GM12878 (cell line): ENCODE measurements around the gene ZDHHC7. TPM values are rescaled to one million over a fixed set of nuclear protein-coding genes. Genes with fewer than 3 reads are reported as not detected.

Experiments
- ATAC-seq: fragments of 200-7000 bp; cut with Tn5 transposase; 3 replicates; pipeline ENCODE4 v1.9.1; 2020; ENCODE audit warnings: mild to moderate bottlenecking, moderate library complexity
- BruUV-seq: library from RNA; stranded (reverse); fragments of 400-500 nt; replicated peaks from 2 replicates; lab custom pipeline; 2021; lab: Mats Ljungman, UMichigan
- CTCF ChIA-PET: fragments of 300-600 bp; sonication (Branson Sonifier 250); formaldehyde crosslinking; extraction: SDS; loops from one replicate; lab custom pipeline; 2021; ENCODE audit warnings: inconsistent platforms; lab: Yijun Ruan, JAX
- POLR2A ChIA-PET: fragments of 350-600 bp; formaldehyde crosslinking; extraction: SDS; loops from one replicate; lab custom pipeline; 2021; ENCODE audit warnings: inconsistent platforms; lab: Charles Lee
- RAD21 ChIA-PET: fragments of 300-600 bp; sonication (Branson Sonifier 250); formaldehyde crosslinking; loops from one replicate; lab custom pipeline; 2023; ENCODE audit warnings: antibody characterized with exemption; ENCODE audit not compliant: unreplicated experiment; lab: Charles Lee
- SMC1A ChIA-PET: fragments of 300-600 bp; sonication (Branson Sonifier 250); formaldehyde crosslinking; loops from one replicate; lab custom pipeline; 2023; ENCODE audit not compliant: unreplicated experiment, uncharacterized antibody; lab: Charles Lee
- DNase-seq: peaks from one replicate; pipeline ENCODE4 v3.0.0-alpha.2; 2011; ENCODE audit warnings: low read depth, low spot score
- FAIRE-seq: peaks from 3 replicates; lab custom pipeline; 2011; peaks lifted over from hg19 to GRCh38; lab: Jason Lieb, UNC
- H2AFZ ChIP-seq: 2 replicates; pipeline ENCODE4 v1.6.0; 2011; ENCODE audit warnings: low read depth, low read length, control low read depth; ENCODE audit not compliant: control insufficient read depth
- H3K27ac ChIP-seq: 2 replicates; pipeline ENCODE4 v1.5.1; 2011; ENCODE audit warnings: control low read depth; ENCODE audit not compliant: control insufficient read depth, insufficient read depth
- H3K27me3 ChIP-seq, 2 experiments: replicated peaks in 1 of 2; 2 replicates each; pipeline versions ENCODE4 v1.6.0 to v1.6.1; 2011; ENCODE audit warnings: low read length in 1 of 2; ENCODE audit not compliant: control insufficient read depth in 2 of 2, insufficient read depth in 2 of 2
- H3K36me3 ChIP-seq, 2 experiments: 2 replicates each; pipeline ENCODE4 v1.5.1; 2011; ENCODE audit warnings: low read length in 1 of 2; ENCODE audit not compliant: control insufficient read depth in 2 of 2, insufficient read depth in 2 of 2
- H3K4me1 ChIP-seq: 2 replicates; pipeline ENCODE4 v1.6.1; 2011; ENCODE audit warnings: mild to moderate bottlenecking, low read length, moderate library complexity, mixed read lengths; ENCODE audit not compliant: control insufficient read depth, insufficient read depth
- H3K4me2 ChIP-seq: 2 replicates; pipeline ENCODE4 v1.6.0; 2011; ENCODE audit warnings: control low read depth; ENCODE audit not compliant: control insufficient read depth, insufficient read depth
- H3K4me3 ChIP-seq: fragments of 200-600 bp; sonication (generic); 2 replicates; pipeline ENCODE4 v1.5.1; 2016
- H3K79me2 ChIP-seq: 2 replicates; pipeline ENCODE4 v1.6.0; 2011; ENCODE audit warnings: low read length; ENCODE audit not compliant: control insufficient read depth, insufficient read depth
- H3K9ac ChIP-seq: 2 replicates; pipeline ENCODE4 v1.8.0; 2011; ENCODE audit warnings: low read length, control low read depth, mixed read lengths; ENCODE audit not compliant: control insufficient read depth, insufficient read depth
- H3K9me3 ChIP-seq: replicated peaks from 3 replicates; pipeline ENCODE4 v1.5.1; 2011; ENCODE audit warnings: mild to moderate bottlenecking, low read length; ENCODE audit not compliant: control insufficient read depth, insufficient read depth
- H4K20me1 ChIP-seq: 2 replicates; pipeline ENCODE4 v1.6.0; 2011; ENCODE audit not compliant: control insufficient read depth, insufficient read depth
- ATF7 ChIP-seq: fragments of 450-650 bp; IDR thresholded peaks from 2 replicates; pipeline ENCODE4 v1.6.1; 2016; ENCODE audit warnings: low read depth, mild to moderate bottlenecking
- CBX3 ChIP-seq: fragments of 200-600 bp; sonication (generic); IDR thresholded peaks from 2 replicates; pipeline ENCODE4 v1.6.1; 2016; ENCODE audit warnings: low read depth, borderline replicate concordance
- EP300 ChIP-seq, 2 experiments: fragments of 150-350 bp in 1 of 2; IDR thresholded peaks; 2 replicates each; pipeline ENCODE4 v1.6.1; 2011 to 2012; ENCODE audit warnings: low read depth in 2 of 2, low read length in 2 of 2, borderline replicate concordance in 1 of 2, improper control_type of control experiment in 1 of 2, inconsistent platforms in 1 of 2; ENCODE audit not compliant: control insufficient read depth in 1 of 2
- HDAC6 ChIP-seq: fragments of 200-600 bp; sonication (generic); IDR thresholded peaks from one replicate; pipeline ENCODE4 v1.8.0; 2017; ENCODE audit warnings: antibody characterized with exemption; ENCODE audit not compliant: unreplicated experiment
- HSF1 ChIP-seq: fragments of 150-350 bp; IDR thresholded peaks from 2 replicates; pipeline ENCODE4 v1.6.1; 2014; ENCODE audit warnings: mild to moderate bottlenecking, low read depth, low read length
- IRF3 ChIP-seq: fragments of 450-650 bp; IDR thresholded peaks from 2 replicates; pipeline ENCODE4 v1.6.1; 2014; ENCODE audit warnings: mild to moderate bottlenecking
- MYB ChIP-seq: fragments of 150-350 bp; IDR thresholded peaks from 2 replicates; pipeline ENCODE4 v1.6.1; 2014; ENCODE audit warnings: mild to moderate bottlenecking, low read depth, low read length, borderline replicate concordance
- NFXL1 ChIP-seq: fragments of 450-650 bp; IDR thresholded peaks from 2 replicates; pipeline ENCODE4 v1.6.1; 2017; ENCODE audit warnings: antibody characterized with exemption, mild to moderate bottlenecking, borderline replicate concordance
- NRF1 ChIP-seq: conservative IDR thresholded peaks from 2 replicates; pipeline ENCODE4 v1.6.1; 2011; ENCODE audit warnings: mild to moderate bottlenecking, low read depth, low read length, improper control_type of control experiment
- PBX3 ChIP-seq: IDR thresholded peaks from 2 replicates; pipeline ENCODE4 v1.6.1; 2011; ENCODE audit warnings: mild to moderate bottlenecking, low read depth, low read length, moderate library complexity; ENCODE audit not compliant: insufficient replicate concordance
- TARDBP ChIP-seq: IDR thresholded peaks from 2 replicates; pipeline ENCODE4 v1.6.1; 2016; ENCODE audit warnings: borderline replicate concordance
- WGBS: methylation state at CpG from one replicate; pipeline ENCODE4 v1.1.6; 2016; ENCODE audit warnings: low lambda C conversion rate; ENCODE audit not compliant: insufficient replicate concordance, insufficient coverage; ENCODE audit errors: missing lambda C conversion rate; 5-methylcytosine and 5-hydroxymethylcytosine counted together
- in situ Hi-C: fragments of 300-500 bp; cut with MboI; formaldehyde crosslinking; loops from 9 replicates; pipeline ENCODE4 v1.14.3; 2018; ENCODE audit warnings: mixed read lengths
- intact Hi-C: fragments of 100-400 bp; cut with micrococcal nuclease; formaldehyde crosslinking; loops from one replicate; pipeline ENCODE4 v1.14.2; 2022; ENCODE audit not compliant: unreplicated experiment
- polyA plus RNA-seq, 11 experiments: library from polyadenylated mRNA; depleted of rRNA in 4 of 11; unstranded in 6 of 11; stranded (reverse) in 5 of 11; fragments of >200 nt; fragmentation: Nextera tagmentation in 4 of 11; fragmentation: Illumina TruSeq in 1 of 11; extraction: Ambion mirVana in 4 of 11; extraction: Trizol in 1 of 11; gene quantifications; 1 replicate in 1 of 11; 2 replicates in 10 of 11; pipeline versions ENCODE4 v1.2.1 to v1.2.3, GENCODE V29; 2011 to 2016; ENCODE audit warnings: inconsistent platforms in 2 of 11, missing spikeins in 2 of 11, low read depth in 1 of 11
- total RNA-seq, 4 experiments: library from RNA; depleted of rRNA in 3 of 4; stranded (reverse); fragments of >200 nt in 3 of 4; fragmentation: Illumina TruSeq in 1 of 4; extraction: Trizol in 1 of 4; gene quantifications; 2 replicates each; pipeline versions ENCODE4 v1.2.1 to v1.2.3, GENCODE V29; 2013 to 2021
- TF ChIP-seq, protein P1 (sequence below): fragments of 450-650 bp; IDR thresholded peaks from 2 replicates; pipeline ENCODE4 v1.6.1; 2017; ENCODE audit warnings: antibody characterized with exemption, mild to moderate bottlenecking, moderate library complexity
- TF ChIP-seq, protein P2 (sequence below): IDR thresholded peaks from 2 replicates; pipeline ENCODE4 v1.6.1; 2012; ENCODE audit warnings: low read depth, low read length, improper control_type of control experiment

The ZDHHC7 gene
- total and polyA plus RNA-seq, 10 of the 15 experiments (the other 5 are each of a cell fraction or from before 2014, with no cell fraction given) = 0.87 to 26.0 (median 20.0) TPM

DNA sequence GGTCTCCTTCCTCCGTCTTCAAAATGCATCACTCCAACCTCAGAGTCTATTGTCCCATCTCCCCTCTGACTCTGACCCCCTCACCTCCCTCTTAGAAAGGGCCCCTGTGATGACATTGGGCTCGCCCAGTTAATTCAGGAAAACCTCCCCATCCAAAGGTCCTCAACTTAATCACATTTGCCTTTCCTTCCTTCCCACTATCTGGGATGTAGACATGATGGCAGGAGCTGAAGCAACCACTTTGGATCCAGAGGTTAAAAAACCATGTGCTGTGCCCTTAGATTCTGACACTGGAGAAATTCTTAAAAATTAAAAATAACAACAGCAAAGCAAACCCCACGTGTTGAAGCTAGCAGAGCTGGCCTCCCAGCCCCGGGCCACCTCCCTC is 80.2 kb downstream of the ZDHHC7 start (continued):
- TF ChIP-seq EP300 (IDR thresholded peaks at IDR 0.05; ENCODE audit: borderline replicate concordance in 1 of 2, control insufficient read depth in 1 of 2, low read depth in 2 of 2, low read length in 2 of 2) = no peak
- TF ChIP-seq, protein P1, sequence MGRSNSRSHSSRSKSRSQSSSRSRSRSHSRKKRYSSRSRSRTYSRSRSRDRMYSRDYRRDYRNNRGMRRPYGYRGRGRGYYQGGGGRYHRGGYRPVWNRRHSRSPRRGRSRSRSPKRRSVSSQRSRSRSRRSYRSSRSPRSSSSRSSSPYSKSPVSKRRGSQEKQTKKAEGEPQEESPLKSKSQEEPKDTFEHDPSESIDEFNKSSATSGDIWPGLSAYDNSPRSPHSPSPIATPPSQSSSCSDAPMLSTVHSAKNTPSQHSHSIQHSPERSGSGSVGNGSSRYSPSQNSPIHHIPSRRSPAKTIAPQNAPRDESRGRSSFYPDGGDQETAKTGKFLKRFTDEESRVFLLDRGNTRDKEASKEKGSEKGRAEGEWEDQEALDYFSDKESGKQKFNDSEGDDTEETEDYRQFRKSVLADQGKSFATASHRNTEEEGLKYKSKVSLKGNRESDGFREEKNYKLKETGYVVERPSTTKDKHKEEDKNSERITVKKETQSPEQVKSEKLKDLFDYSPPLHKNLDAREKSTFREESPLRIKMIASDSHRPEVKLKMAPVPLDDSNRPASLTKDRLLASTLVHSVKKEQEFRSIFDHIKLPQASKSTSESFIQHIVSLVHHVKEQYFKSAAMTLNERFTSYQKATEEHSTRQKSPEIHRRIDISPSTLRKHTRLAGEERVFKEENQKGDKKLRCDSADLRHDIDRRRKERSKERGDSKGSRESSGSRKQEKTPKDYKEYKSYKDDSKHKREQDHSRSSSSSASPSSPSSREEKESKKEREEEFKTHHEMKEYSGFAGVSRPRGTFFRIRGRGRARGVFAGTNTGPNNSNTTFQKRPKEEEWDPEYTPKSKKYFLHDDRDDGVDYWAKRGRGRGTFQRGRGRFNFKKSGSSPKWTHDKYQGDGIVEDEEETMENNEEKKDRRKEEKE = no peak
- TF ChIP-seq IRF3 = no peak

DNA sequence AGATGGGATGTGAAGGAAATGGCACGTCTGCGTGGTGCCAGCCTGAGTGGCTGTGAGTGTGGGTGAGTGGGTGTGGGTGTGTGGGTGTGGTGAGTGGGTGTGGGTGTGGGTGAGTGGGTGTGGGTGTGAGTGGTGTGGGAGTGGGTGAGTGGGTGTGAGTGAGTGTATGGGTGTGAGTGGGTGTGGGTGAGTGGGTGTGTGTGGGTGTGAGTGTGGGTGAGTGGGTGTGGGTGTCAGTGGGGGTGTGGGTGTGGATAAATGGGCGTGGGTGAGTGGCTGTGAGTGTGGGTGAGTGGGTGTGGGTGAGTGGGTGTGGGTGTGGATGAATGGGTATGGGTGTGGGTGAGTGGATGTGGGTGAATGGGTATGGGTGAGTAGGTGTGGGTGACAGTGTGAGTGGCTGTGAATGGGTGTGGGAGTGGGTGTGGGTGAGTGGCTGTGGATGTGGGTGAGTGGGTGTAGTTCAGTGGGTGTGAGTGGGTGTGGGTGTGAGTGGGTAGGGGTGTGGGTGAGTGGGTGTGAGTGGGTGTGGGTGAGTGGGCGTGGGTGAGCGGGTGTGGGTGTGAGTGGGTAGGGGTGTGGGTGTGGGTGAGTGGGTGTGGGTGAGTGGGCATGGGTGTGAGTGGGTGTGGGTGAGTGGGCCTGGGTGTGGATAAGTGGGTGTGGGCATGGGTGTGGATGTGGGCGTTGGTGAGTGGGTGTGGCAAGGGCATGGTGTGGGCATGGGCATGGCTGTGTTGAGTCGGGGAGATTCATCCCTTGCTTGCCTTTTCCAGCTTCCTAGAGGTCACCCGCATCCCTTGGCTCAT is 80.8 kb downstream of the ZDHHC7 start:
- peaks cover 0 to 1% of the 10 kb centered on the region in 2 experiments; a peak in 1 of 4 replicates for H3K27me3 ChIP-seq
- WGBS = 48% methylated on average over 5 of the region's 8 CpGs
- ATAC-seq = no peak
- DNase-seq = no peak
- H3K36me3 ChIP-seq = no peaks in the 10 kb centered on the region
- ChIA-PET POLR2A (no interaction called here), CTCF (interaction anchor here (0.9 kb wide), 1 partner anchor 38 kb away, joined by 3 read pairs; no protein-coding TSS in a partner anchor), SMC1A (interaction anchor here (1.3 kb wide), 1 partner anchor 22 kb away, joined by 3 read pairs; no protein-coding TSS in a partner anchor), RAD21 (interaction anchor here (1.2 kb wide), 1 partner anchor 41 kb away, joined by 5 read pairs; no protein-coding TSS in a partner anchor)
- in situ Hi-C loops (no loop called here), intact Hi-C loops (no loop called here)
- no peak overlapping the region for H2AFZ ChIP-seq
- no peaks in the 10 kb centered on the region for H3K4me1 ChIP-seq
- no peak for FAIRE-seq
- H4K20me1 ChIP-seq = no peaks in the 10 kb centered on the region
- no peaks in the 10 kb centered on the region for H3K79me2 ChIP-seq
- H3K27ac ChIP-seq = no peak overlapping the region
- no TSS peak for BruUV-seq
- H3K9ac ChIP-seq = no peak overlapping the region
- H3K9me3 ChIP-seq = no peaks in the 10 kb centered on the region; the same call in 2 of the 3 replicates
- no peak overlapping the region for H3K4me2 ChIP-seq
- H3K4me3 ChIP-seq = no peak overlapping the region
- TF ChIP-seq NFXL1 = no peak
- TF ChIP-seq, protein P2, sequence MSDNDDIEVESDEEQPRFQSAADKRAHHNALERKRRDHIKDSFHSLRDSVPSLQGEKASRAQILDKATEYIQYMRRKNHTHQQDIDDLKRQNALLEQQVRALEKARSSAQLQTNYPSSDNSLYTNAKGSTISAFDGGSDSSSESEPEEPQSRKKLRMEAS = no peak
- TF ChIP-seq HSF1 = no peak
- TF ChIP-seq PBX3 = no peak
- TF ChIP-seq MYB = no peak
- no peak for TF ChIP-seq TARDBP
- no peak for TF ChIP-seq CBX3
- TF ChIP-seq NRF1 = no peak
- no peak for TF ChIP-seq HDAC6
- TF ChIP-seq ATF7 = 0 out of 2 replicates have a peak, but pooled peaks have one; percentile 19
